GM18517 (cell line): ENCODE measurements around the gene RYR2.

ENCODE experiments used
- ATAC-seq: cut with Tn5 transposase; IDR thresholded peaks from one replicate; pipeline ENCODE4 v1.9.1; 2021; ENCODE audit warnings: mild to moderate bottlenecking, moderate library complexity; ENCODE audit not compliant: unreplicated experiment

Gene RYR2

DNA sequence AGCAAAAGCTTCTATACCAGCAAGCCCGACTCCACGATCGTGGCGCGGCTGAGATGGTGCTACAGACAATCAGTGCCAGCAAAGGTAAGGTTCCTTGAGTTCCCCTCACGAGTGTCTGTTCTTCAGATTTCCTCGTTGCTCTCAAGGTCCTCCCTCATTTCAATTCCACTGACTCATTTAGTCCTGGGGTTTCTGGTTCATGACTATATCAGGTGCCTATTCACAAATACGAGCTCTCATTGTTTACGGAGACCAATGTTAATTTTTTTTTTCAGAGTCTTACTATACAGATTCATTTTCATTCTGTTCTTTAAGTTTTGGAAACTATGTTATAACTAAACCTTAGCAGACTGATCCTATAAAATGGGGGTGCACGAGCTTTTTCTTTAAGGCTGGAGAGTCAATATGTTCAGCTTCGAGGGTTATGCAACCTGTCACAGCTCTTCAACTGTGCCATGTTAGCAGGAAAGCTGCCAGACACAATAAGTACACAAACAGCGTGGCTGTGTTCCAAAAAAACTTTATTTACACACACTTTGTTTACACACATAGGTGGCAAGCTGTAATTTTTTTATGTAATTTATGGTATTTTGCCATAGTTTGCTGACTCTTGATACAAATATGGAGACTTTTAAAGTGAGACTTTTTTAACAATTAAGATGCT, 714.5 kb downstream of the RYR2 start:
- ATAC-seq: no peak

DNA sequence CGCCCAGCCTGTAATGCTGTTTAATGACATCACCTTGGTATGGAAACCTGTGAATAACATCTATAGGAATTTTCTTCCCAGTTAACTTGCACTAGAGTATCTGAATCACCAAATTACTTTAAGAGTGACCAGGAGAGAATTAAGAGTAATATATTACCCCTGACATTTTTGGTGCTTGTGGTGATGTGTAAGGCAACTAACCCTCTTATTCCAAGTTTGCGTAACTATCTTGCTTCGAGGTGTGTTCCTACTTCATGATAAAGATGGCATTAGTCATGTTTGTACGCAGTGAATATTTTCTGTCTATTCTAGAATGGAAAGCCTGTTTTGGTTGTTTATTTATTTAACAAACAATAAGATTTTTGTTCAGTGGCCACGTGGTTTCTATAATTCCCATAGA, 717.4 kb downstream of the RYR2 start:
- ATAC-seq: no peak

DNA sequence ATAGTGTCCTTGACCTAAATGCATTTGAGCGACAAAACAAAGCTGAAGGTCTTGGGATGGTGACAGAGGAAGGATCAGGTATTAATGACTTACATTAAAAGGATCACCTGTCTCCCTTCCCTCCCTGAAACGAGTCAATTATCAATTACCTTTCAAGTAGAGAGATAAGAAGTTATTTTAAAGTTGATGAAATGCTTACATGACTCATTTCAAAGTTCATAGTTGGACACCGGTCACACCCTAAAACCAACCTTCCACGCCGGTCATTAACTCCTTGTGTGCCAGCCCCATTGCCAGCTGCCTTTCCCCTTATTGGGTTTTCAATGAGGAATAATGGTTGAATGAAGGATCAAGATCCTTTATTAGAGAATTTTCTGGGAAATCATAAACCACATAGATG, 719.0 kb downstream of the RYR2 start:
- no peak for ATAC-seq

DNA sequence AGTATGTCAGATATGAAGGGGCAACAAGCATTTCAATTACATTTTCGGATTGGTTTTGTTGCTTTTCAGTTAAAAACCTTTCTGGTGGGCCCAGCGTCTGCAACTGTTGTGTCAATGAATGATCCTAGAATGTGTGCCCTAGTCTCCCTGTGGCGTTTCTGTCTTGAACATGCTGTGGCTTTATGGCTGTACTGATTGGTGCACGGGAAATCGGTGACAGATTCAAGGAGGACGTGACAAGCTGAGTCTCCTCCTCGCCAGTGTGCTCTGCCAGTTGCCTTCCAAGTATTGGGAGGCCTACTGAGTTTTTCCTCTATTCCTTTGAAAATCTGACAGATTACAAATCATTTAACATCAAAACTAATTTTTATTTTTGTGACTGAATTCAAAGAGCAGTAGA, 721.2 kb downstream of the RYR2 start:
- no peak for ATAC-seq

DNA sequence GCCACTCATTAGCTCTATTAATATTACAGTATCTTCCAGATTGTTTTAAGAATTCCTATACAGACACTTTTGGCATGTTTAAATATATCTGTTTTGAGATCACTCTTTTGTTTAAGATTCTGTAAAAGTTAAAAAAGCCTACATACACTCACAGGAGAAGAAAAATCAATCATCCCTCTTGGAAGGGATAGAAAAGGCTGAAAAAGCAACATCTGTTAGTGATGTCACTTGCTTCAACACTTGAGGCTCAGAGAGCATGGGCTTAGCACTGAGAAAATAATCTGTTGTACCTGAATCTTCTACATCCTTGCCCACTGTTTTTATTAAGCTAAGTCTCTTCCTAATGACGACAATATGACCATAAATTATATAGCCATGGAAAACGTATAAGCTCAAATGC, 721.8 kb downstream of the RYR2 start:
- ATAC-seq: no peak

DNA sequence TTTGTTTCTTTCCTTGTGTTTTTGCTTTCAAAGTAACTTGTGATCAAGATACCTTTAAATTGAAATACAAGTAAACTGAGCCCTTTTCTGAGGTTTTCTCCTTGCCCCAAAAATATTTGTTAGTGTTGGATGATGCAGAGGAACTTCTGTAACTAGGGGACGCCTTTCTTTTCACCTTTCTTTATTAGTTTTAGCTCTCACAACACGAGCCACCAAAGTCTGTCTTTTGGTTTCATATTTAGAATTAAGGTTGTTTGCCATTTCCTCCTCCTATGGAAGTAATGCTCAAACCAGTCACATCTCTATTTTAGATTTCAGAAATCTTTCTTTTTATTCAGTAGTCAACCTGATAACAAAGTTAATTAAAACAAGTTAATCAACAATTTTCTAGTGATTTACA, 727.9 kb downstream of the RYR2 start:
- ATAC-seq: no peak

DNA sequence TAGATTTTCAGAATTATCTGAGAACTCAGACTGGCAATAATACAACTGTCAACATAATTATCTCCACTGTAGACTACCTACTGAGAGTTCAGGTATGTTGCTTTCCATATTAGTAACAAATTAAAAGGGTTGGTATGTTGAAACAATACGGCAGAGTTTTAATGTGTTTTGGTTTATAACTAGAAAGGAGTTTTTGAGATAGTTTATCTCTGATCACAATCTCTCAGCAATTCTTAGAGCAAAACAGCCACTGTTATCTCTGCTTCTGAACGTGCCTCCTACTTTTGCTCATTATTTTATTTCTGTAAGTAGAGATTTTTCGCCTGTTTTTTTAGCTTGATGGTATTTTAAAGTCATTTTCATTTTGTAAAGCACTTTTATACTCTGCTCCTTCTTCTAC, 730.0 kb downstream of the RYR2 start:
- ATAC-seq: no peak

DNA sequence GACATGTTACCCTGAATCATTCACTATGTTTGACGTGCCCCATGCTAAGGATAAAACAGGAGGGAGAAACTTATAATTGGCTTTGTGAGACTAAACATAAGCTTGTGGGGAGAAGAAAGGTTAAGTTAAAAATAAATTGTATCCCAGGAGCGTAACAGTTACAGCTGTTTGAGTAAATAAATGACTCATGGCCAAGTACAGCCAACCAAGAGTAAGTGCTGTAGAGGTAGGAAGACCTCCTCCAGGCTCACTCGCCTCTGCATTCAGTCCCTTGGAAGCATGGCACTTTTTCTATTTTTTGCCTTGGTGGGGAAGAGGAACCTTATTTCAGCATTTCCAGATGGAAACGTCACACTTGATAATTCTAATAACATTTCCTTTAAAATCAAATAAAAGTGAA, 732.3 kb downstream of the RYR2 start:
- ATAC-seq: no peak

DNA sequence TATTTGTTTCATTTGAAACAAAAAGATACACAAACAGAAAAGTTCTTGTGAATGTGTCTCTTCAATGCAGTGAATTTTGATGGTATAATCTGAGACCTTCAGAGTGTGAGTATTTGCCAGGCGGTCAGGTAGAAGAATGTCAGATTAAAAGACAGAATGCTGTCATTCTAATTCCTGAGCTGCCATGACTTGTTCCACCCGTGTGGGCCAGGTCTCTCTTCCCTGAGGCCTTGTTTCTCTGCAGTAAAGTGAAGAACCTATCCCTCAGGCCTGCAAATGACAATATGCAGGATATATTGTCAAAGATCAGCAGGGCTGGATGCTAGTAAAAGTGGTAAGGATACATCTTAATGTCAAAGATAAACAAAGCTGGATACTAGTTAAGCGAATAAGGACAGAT, 737.4 kb downstream of the RYR2 start:
- no peak for ATAC-seq

DNA sequence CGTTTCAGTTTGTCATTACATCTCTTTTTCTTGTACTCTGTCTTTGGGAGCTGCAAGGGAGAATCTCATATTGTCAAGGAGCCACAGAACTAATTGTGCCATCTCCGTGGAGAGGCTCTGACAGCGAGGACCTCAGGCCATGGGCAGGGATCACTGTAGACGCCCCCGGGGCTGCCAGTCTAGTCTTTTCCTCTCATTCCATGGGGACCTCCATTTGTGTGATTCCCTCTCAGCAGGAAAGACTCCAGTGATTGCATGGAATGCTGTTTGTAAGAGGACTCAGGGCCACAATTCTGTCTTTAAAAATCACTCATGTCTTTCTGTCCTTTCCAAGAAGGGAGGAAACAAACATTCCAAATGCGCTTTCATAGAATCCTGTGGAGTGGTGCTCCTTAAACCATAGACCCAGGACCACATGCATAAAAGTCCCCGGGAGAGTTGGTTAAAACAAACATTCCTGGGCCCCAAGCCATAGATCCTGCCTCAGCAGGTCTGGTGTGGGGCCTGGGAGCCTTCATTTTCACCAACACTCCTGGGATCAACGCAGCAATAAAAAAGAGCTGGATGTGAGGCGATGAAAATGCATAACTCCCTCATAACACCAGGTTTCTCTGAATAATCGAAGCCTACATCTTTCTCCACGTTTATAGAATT, 744.2 kb downstream of the RYR2 start:
- no peak for ATAC-seq

DNA sequence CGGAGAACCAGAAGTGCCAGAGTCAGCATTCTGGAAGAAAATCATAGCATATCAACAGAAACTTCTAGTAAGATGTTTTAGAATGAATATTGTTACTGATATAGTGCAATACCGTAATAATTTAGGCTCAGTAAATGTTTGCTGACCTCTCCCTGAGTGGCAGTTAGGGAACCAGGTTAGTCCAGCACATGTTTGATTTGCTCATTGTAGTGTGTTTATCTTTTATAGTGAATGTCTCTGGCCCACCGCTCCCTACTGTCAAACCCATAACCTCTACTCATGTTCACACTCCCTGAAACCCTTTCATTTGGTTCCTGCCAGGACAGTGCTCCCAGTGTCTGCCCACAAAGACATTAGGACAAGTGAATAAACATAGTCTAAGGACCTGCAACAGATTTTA, 746.1 kb downstream of the RYR2 start:
- no peak for ATAC-seq

DNA sequence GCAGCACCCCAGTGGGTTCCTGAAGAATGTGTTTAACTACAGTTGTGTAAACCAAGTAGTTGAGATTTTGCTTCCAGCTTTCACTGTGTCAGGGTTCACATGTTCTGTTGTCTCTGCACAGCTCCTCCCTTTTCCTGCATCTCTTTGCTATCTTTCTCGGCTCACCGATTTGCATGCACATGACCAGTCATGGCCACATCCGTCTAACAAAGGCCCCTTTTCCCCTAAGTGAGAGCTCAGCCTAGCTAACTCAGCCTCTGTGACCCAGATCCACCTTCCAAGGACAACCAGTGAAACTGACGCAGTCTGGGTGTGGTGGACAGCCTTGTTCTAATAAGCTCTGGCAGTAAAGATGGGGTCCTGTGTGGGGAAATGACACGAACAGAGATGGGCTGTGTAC, 747.6 kb downstream of the RYR2 start:
- no peak for ATAC-seq

DNA sequence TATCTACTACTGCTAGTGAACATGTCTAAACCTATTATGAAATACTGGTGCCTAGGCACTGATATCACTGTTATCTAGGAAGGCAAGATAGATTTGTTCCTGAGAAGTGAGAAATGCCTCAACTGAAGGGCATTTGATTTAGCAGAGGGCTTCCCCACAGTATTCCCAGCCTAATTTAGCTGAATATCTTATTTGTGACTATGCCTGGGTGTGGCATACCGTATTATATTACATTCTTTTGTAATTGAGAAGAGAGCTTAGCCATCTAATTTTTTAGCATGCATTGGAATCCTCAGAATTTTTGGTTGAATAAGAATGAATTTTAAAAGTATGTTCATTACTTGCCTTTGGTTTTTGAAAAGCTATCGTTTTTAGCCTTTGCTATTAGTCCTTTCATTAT, 749.6 kb downstream of the RYR2 start:
- ATAC-seq: no peak

DNA sequence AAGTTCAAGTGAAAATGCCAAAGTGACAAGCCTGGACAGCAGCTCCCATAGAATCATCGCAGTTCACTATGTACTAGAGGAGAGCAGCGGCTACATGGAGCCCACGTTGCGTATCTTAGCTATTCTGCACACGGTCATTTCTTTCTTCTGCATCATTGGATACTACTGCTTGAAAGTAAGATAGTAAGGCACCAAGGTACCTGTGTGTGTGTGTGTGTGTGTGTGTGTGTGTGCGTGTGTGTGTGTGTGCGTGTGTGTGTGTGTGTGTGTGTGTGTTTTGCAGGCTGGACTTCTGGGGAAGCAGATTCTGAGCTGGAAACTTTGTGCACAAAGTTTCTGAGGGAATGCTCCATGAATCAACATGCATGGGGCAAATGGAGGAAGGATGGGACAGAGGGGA, 750.2 kb downstream of the RYR2 start:
- no peak for ATAC-seq

DNA sequence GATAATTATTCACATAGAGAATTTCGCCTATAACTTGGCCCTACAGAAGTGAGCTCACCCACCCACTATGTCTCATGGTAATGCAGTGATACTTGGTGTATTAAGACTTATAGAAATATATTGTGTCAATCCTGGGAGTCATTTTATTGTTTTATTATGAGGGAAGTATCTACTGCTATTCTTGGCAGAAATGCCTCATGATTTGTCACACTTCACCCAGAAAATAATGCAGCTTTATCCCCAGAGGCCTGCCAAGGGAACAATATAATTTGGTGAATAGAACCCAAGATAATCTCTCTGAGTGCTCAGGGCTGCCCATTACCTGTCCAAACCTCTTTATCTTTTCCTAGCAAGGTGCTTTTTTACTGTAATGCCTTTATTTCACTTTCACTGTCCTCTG, 750.7 kb downstream of the RYR2 start:
- no peak for ATAC-seq

DNA sequence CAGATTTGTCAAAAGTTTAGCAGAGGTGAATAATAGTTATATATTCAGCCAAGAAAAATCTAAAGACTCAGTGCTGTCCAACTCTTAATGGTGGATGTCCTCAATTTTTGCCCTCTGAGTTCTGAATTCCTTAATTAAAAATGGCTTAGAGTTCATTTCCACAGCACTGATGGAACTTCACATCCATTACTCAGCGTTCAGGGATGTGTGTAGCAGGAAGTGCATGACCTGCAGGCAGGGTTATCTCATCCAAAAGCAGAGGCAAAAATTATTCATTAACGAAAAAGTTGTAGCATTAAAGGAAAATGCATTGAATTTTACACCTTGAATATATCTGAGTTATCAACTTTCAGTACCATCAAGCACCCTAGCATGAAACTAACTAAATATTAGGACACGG, 752.1 kb downstream of the RYR2 start:
- no peak for ATAC-seq

DNA sequence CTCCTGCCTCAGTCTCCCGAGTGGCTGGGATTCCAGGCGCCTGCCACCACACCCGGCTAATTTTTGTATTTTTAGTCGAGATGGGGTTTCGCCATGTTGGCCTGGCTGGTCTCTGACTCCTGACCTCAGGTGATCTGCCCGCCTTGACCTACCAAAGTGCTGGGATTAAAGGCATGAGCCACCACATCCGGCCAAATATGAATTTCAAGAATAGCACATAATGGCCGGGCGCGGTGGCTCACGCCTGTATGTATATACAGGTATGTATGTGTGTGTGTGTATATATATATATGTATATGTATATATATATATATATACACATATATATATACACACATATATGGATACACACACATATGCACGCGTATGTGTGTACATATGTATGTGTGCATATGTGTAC, 753.6 kb downstream of the RYR2 start:
- ATAC-seq: no peak

DNA sequence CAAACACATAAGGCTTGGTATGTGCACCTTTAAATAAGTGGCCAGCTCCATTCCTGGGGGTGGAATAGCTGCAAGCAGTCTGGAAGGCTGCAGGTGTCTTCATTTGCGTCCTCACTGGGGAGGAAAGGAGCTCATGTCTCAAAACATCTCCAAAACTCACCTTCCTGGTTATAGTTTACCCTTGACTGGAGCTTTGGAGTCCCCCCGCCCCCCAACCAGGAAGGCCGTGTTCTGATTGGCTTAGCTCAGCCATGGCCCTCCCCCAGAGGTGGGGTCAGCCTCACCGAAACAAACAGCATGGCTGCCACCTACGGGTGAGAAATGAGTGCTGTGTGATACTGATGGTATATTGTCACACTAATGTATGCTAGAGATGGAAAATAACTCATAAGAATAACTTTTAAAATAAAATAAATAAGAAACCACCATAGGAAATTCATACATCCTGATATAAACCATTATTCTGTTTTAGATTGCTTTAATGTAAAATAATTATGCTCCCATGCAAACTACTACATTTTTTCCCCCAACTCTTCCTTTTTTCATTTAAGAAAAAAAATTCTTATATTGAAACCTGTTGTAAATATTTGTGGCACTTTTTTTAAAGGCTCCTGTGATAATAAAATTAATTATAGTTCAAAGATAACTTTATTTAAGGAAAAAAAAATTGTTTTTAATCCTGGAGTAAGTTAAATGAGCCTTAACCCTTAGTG, 757.9 kb downstream of the RYR2 start:
- peak; percentile 88 for ATAC-seq

DNA sequence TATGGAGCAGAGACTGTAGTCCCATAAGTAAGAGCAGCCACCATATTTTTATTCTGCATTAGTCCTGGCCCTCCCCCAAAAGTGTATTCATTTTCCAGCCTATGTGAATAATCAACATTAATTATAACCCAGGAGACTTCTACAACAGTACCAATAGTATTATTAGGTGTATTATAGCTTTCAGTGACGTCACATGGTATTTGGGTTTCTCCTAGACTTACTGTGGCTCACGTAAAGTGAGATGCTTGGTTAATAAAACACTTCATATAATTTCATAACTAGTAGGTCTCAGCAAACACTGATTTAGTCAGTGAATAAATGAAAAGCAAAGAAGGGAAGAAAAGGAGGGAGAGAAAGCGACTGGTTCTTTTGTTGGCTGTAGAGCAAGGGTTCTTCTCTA, 762.5 kb downstream of the RYR2 start:
- no peak for ATAC-seq

DNA sequence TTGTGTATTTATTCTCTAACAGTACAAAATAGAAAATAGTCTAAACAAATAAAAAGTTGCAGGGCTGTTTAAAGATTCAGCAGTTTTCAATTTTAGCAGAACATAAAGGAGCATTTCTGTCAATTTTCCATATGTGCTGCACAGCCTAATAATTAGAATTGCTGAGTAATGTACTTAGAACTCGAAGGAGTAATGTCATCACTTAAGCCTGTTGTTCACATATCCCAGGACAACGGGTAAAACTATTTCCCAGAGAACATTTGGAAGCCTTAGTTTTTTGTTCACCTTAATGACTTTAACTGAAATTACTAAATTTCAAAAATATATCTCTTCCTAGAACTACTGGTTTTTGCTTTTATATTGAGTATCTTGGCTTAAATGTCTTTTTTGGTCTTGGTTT, 767.1 kb downstream of the RYR2 start:
- no peak for ATAC-seq

DNA sequence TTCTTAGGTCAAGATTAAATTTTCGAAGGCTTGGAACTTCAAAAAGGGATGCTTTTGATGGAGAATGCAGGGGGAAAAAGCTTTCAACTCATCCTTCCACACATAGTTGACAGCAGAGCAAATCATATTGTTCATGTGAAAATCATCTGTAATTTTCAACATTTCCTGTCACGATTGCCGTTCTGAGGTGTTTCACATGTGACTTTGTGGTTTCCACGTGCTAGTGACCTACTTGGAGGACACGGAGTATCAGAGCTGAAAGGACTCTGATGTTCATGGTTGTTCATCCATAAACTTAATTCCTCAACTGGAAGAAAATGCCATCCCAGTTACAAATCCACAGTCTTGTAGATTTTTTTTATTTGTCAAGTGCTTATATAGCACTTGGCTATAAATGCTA, 769.6 kb downstream of the RYR2 start:
- no peak for ATAC-seq

DNA sequence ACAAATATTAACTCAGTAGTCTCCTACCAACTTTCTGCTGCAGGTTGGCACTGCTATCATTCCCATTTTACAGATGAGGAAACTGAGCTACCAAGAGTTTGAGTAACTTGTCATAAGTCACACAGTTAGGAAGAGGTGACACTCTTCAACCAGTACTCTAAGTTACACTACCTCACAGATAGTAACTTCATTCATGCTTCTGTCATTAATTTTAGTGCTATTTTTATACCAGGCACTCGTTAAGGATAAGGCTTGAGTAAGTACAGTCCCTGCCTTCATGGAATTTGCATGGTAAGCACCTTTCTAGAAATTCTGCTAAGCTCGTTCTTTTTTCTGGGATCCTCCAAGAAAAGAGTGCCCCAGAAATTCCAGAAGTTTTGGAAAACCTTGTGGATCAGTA, 770.1 kb downstream of the RYR2 start:
- ATAC-seq: no peak
